SJCRH30 (cell line): Measurements from ENCODE around the gene HDAC1. TPM values are rescaled to one million over a fixed set of nuclear protein-coding genes. Genes with fewer than 3 reads are reported as not detected.
"Not testable (repeated sequence)": the region's sequence is repeated elsewhere in the genome, so short reads cannot be mapped to it uniquely, and the experiment has no call there.

Source experiments
- DNase-seq, 2 experiments: peaks; one replicate each; pipeline ENCODE4 v3.0.0-alpha.2; 2015 to 2020
- H3K27ac ChIP-seq: fragments of 250-450 bp; sonication (Bioruptor Pico); 2 replicates; pipeline ENCODE4 v1.5.1; 2020; ENCODE audit warnings: mild to moderate bottlenecking, moderate library complexity
- H3K27me3 ChIP-seq: fragments of 250-450 bp; sonication (Bioruptor Pico); 2 replicates; pipeline ENCODE4 v1.5.1; 2020; ENCODE audit warnings: mild to moderate bottlenecking, moderate library complexity
- H3K36me3 ChIP-seq: fragments of 250-450 bp; sonication (Bioruptor Pico); 2 replicates; pipeline ENCODE4 v1.5.1; 2020; ENCODE audit warnings: mild to moderate bottlenecking, moderate library complexity
- H3K4me1 ChIP-seq: fragments of 250-450 bp; sonication (Bioruptor Pico); 2 replicates; pipeline ENCODE4 v1.5.1; 2020; ENCODE audit warnings: mild to moderate bottlenecking, moderate library complexity
- H3K4me3 ChIP-seq: fragments of 250-450 bp; sonication (Bioruptor Pico); 2 replicates; pipeline ENCODE4 v1.5.1; 2020; ENCODE audit warnings: mild to moderate bottlenecking, moderate library complexity
- H3K9me3 ChIP-seq: fragments of 250-450 bp; sonication (Bioruptor Pico); replicated peaks from 2 replicates; pipeline ENCODE4 v1.5.1; 2020; ENCODE audit warnings: mild to moderate bottlenecking, moderate library complexity
- total RNA-seq: library from RNA; depleted of rRNA; stranded (reverse); fragments of >200 nt; shearing (Covaris generic); gene quantifications from 2 replicates; pipeline ENCODE4 v1.2.3, GENCODE V29; 2014

HDAC1 gene
- total RNA-seq, 1 experiment from 2014 or later, result 160 TPM

DNA sequence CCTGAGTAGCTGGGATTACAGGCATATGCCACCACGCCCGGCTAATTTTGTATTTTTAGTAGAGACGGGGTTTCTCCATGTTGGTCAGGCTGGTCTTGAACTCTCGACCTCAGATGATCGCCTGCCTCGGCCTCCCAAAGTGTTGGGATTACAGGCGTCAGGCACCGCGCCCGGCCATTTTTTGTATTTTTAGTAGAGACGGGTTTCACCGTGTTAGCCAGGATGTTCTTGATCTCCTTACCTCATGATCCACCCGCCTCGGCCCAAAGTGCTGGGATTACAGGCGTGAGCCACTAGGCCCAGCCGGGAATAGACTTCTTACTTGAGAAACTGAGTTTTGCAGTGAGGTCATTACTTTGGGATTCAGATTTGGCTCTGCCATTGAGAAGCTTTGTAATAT, 6.3 kb downstream of the HDAC1 start:
- DNase-seq, H3K27ac ChIP-seq, H3K4me1 ChIP-seq, H3K27me3 ChIP-seq, H3K9me3 ChIP-seq, H3K4me3 ChIP-seq: not testable (repeated sequence)
- H3K36me3 ChIP-seq, result peaks cover 23% of the 10 kb centered on the region

DNA sequence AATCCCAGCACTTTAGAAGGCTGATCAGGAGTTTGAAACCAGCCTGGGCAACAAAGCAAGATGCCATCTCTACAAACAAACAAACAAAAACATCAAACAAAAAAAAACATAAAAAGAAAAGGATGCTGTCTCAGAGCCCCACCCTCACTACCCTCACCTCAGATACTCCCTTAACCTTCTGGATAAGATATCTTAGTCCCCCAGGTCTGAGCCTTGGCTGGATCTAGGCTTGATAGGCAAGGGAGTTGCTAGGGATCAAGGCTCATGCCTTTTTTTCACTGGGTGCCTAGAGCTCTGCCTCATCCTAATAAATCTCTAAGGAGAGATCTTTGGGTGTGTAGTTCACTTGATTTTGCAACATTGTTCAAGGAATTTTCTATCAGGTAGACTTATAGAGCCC, 7.4 kb downstream of the HDAC1 start:
- no peak for DNase-seq
- Histone ChIP-seq H3K27me3 (no peaks in the 10 kb centered on the region), H3K9me3 (no peaks in the 10 kb centered on the region), H3K4me1 (no peaks in the 10 kb centered on the region), H3K4me3 (no peak overlapping the region), H3K36me3 (peaks cover 34% of the 10 kb centered on the region), H3K27ac (no peak overlapping the region)

- H3K27ac ChIP-seq, result no peak overlapping the region
- H3K4me1 ChIP-seq, result no peaks in the 10 kb centered on the region
- no peaks in the 10 kb centered on the region for H3K27me3 ChIP-seq
- H3K36me3 ChIP-seq, result peaks cover 58% of the 10 kb centered on the region
- H3K9me3 ChIP-seq, result peaks cover 5% of the 10 kb centered on the region
- no peak overlapping the region for H3K4me3 ChIP-seq
- no peak for DNase-seq
These were observed 11.5 kb downstream of the HDAC1 start for GRCh38 chr1:32303358-32303757.

- Histone ChIP-seq H3K36me3 (peaks cover 50% of the 10 kb centered on the region), H3K27ac (no peak overlapping the region), H3K27me3 (no peaks in the 10 kb centered on the region), H3K9me3 (peaks cover 5% of the 10 kb centered on the region), H3K4me3 (no peak overlapping the region), H3K4me1 (no peaks in the 10 kb centered on the region)
- no peak for DNase-seq
These were observed 12.2 kb downstream of the HDAC1 start for GRCh38 chr1:32303997-32304622.

DNA sequence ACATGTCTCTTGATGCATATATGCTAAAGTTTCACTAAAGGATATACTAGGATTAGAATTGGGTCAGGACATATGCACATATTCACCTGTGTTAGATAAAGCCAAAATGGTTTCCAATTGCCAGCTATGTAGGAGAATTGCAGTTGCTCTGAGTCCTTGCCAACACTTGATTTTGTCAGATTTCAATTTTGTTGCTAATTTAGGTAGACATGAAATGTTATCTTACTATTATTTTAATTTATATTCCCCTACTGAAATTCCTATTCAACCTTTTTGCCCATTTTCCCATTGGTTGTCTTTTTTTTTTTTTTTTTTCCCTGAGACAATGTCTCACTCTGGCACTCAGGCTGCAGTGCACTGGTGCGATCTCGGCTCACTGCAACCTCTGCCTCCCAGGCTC, 13.4 kb downstream of the HDAC1 start:
- DNase-seq, result no peak
- peaks cover 50% of the 10 kb centered on the region for H3K36me3 ChIP-seq
- no peak overlapping the region for H3K27ac ChIP-seq
- no peaks in the 10 kb centered on the region for H3K27me3 ChIP-seq
- H3K4me1 ChIP-seq, result no peaks in the 10 kb centered on the region
- H3K9me3 ChIP-seq, result peaks cover 5% of the 10 kb centered on the region
- H3K4me3 ChIP-seq, result no peak overlapping the region

DNA sequence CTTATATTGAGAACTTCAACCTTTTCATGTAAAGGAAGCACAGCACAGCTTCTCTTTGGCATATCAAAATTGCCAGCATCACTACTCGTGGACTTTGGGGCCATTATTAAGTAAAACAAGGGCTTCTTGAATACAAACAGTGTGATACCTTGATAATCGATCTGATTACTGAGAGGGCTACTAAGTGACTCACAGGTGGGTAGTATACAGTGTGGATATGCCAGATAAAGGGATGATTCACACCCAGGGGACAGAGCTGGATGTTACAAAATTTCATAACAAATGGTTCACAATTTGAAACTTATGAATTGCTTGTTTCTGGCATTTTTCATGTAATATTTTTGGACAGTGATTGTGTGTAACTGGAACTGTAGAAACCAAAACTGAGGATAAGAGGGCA, 15.4 kb downstream of the HDAC1 start:
- no peaks in the 10 kb centered on the region for H3K27me3 ChIP-seq
- peaks cover 5% of the 10 kb centered on the region for H3K9me3 ChIP-seq
- peaks cover 50% of the 10 kb centered on the region for H3K36me3 ChIP-seq
- DNase-seq, result no peak
- no peaks in the 10 kb centered on the region for H3K4me1 ChIP-seq
- H3K27ac ChIP-seq, result no peak overlapping the region
- H3K4me3 ChIP-seq, result no peak overlapping the region

DNA sequence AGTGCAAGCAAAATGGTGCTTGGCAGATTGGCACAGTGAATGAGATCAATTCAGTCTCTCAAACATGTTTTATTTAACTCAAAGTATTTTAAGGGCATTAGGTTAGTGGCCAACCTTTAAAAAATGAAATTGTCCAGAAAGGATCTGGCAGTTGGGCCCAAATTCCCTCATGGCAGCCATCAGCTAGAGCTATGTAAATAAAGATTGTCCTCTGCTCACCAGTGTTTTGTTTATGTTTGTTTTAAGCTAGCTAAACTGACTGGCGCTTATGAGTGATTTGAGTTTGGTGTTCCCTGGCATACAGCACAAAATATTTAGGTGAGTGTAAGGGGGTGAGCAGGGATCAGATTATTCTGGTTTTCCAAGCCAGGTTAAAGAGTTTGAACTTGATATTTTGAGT, 18.1 kb downstream of the HDAC1 start:
- H3K36me3 ChIP-seq, result peaks cover 26% of the 10 kb centered on the region
- H3K4me1 ChIP-seq, result no peaks in the 10 kb centered on the region; the same call in 1 of the 2 replicates
- no peak for DNase-seq

GRCh38 chr1:32311709-32312393, 20.0 kb downstream of the HDAC1 start:
- Histone ChIP-seq H3K27ac (no peak overlapping the region), H3K4me3 (no peak overlapping the region), H3K4me1 (no peaks in the 10 kb centered on the region; the same call in 1 of the 2 replicates), H3K36me3 (peaks cover 13% of the 10 kb centered on the region; the same call in 1 of the 2 replicates), H3K27me3 (no peaks in the 10 kb centered on the region), H3K9me3 (no peaks in the 10 kb centered on the region)
- DNase-seq, result no peak

More for the DNA sequence above, 18.1 kb downstream of the HDAC1 start:
- H3K9me3 ChIP-seq, result peaks cover 4% of the 10 kb centered on the region
- H3K4me3 ChIP-seq, result no peak overlapping the region
- no peak overlapping the region for H3K27ac ChIP-seq
- H3K27me3 ChIP-seq, result no peaks in the 10 kb centered on the region

DNA sequence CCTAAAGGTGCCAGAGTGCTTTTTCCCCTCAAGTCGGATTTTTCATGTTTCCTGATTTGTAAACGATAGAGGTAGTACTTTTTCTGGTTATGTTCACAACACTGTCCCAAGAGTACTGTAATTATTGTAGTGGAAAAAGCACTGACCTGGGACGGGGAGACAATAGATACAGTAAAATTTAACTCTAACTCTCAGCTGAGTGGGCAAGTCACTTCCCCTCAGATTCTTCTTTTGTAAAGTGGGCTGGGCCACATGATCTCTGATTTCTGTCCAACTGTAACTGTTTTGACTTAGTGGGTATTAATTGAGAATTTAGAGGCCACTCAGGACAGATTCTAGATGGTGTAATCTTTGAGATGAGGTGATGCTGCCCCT, 25.0 kb downstream of the HDAC1 start:
- no peaks in the 10 kb centered on the region for H3K27me3 ChIP-seq
- H3K9me3 ChIP-seq, result no peaks in the 10 kb centered on the region
- no peak for DNase-seq
- H3K36me3 ChIP-seq, result peaks cover 26% of the 10 kb centered on the region
- no peak overlapping the region for H3K27ac ChIP-seq
- H3K4me3 ChIP-seq, result no peak overlapping the region
- no peaks in the 10 kb centered on the region; the same call in 1 of the 2 replicates for H3K4me1 ChIP-seq

DNA sequence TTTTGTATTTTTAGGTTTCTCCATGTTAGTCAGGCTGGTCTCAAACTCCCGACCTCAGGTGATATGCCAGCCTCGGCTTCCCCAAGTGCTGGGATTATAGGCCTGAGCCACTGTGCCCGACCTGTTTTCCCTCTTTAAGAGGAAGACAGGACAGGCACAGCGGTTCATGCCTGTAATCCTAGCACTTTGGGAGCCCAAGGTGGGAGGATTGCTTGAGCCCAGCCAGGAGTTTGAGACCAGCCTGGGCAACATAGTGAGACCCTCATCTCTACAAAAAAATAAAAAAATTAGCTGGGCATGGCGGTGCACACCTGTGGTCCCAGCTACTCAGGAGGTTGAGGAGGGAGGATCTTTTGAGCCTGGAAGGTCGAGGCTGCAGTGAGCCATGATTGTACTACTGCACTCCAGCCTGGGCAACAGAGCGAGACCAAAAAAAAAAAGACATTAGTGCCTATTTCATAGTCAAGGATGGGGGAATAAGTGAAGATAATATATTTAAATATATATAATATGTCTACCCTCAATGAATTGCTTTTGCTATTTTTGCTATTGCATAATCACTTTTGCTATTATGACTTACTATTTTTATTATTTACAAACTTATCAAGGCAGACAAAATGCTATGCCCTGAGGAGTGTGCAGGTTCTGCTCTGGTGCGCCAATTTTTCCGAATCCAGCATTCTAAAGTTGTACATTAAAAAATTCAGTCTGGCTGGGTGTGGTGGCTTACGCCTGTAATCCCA, 26.4 kb downstream of the HDAC1 start:
- H3K4me1 ChIP-seq, result no peaks in the 10 kb centered on the region; the same call in 1 of the 2 replicates
- H3K4me3 ChIP-seq, result no peak overlapping the region
- no peaks in the 10 kb centered on the region for H3K27me3 ChIP-seq
- no peak for DNase-seq
- no peak overlapping the region for H3K27ac ChIP-seq
- peaks cover 26% of the 10 kb centered on the region for H3K36me3 ChIP-seq
- H3K9me3 ChIP-seq, result no peaks in the 10 kb centered on the region

GRCh38 chr1:32321712-32322291, 29.9 kb downstream of the HDAC1 start:
- Histone ChIP-seq H3K4me1 (no peaks in the 10 kb centered on the region), H3K27me3 (no peaks in the 10 kb centered on the region), H3K9me3 (no peaks in the 10 kb centered on the region), H3K27ac (no peak overlapping the region), H3K36me3 (peaks cover 40% of the 10 kb centered on the region), H3K4me3 (no peak overlapping the region)
- no peak for DNase-seq

- DNase-seq, result no peak
- Histone ChIP-seq H3K36me3 (peaks cover 52% of the 10 kb centered on the region), H3K4me1 (no peaks in the 10 kb centered on the region), H3K27me3 (no peaks in the 10 kb centered on the region), H3K27ac (no peak overlapping the region), H3K9me3 (no peaks in the 10 kb centered on the region), H3K4me3 (no peak overlapping the region)
These were observed 35.3 kb downstream of the HDAC1 start for GRCh38 chr1:32327204-32327603.

DNA sequence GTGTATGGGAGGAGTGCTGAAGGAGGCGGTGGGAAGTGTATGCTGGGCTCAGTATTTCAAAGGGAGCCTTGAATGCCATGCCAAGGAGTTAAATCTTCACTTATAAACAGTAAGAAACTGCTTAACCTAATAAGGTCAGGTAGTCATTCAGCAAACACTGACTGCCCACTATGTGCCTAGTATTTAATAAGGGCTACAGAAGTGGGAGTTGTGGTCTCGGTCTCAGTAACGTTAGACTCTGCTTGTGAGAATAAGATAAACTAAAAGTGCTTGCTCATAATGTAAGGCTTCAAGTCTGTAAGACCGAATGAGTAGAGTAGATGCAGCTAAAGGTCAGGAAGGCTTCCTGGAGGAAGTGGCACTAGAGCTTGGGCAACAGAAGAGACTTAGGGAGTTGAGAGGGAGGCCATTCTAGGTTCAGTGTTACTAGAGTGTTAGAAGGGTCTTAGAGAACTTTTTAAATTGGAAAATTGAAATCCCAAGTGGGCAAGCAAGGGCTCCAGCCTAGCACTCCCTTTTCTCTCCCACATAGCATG, 38.1 kb downstream of the HDAC1 start:
- Histone ChIP-seq H3K36me3 (peaks cover 70% of the 10 kb centered on the region), H3K27me3 (no peaks in the 10 kb centered on the region), H3K4me1 (no peaks in the 10 kb centered on the region), H3K4me3 (no peak overlapping the region), H3K27ac (no peak overlapping the region), H3K9me3 (no peaks in the 10 kb centered on the region)
- no peak for DNase-seq

DNA sequence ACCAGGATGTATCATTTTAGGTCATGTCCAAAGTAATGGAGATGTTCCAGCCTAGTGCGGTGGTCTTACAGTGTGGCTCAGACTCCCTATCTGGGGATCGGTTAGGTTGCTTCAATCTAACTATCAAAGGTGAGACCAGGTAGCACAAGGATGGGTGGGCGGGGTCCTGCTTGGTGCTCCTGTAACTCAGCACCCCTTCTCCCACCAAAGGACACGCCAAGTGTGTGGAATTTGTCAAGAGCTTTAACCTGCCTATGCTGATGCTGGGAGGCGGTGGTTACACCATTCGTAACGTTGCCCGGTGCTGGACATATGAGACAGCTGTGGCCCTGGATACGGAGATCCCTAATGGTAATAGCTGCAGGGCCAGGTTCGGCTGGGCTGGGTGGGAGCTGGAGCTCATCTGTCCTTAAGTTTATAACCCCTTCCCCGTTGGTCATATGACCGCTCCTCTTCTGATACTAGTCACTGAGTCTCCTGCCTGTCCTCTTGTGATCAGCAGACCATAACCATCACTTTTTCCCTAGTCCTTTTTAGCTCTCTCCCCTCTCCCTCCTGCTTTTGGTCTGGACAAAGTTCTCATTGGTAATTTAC, 38.8 kb downstream of the HDAC1 start:
- Histone ChIP-seq H3K9me3 (no peaks in the 10 kb centered on the region), H3K36me3 (peaks cover 63% of the 10 kb centered on the region), H3K4me3 (no peak overlapping the region), H3K4me1 (no peaks in the 10 kb centered on the region), H3K27ac (no peak overlapping the region), H3K27me3 (no peaks in the 10 kb centered on the region)
- no peak for DNase-seq
